Brain microvascular endothelial cell (primary cell): Measurements from ENCODE around the gene COX5A.

Source experiments
- DNase-seq: peaks from one replicate; pipeline ENCODE4 v3.0.0-alpha.2; 2020
- H3K27ac ChIP-seq: fragments of 250-450 bp; sonication (Bioruptor Pico); 2 replicates; pipeline ENCODE4 v1.5.1; 2020; ENCODE audit warnings: mild to moderate bottlenecking, moderate library complexity
- H3K27me3 ChIP-seq: fragments of 250-450 bp; sonication (Bioruptor Pico); replicated peaks from 2 replicates; pipeline ENCODE4 v1.5.1; 2020; ENCODE audit warnings: mild to moderate bottlenecking
- H3K36me3 ChIP-seq: fragments of 250-450 bp; sonication (Bioruptor Pico); replicated peaks from 2 replicates; pipeline ENCODE4 v1.5.1; 2020; ENCODE audit warnings: mild to moderate bottlenecking
- H3K4me3 ChIP-seq: 2 replicates; pipeline ENCODE4 v1.5.1; 2011; ENCODE audit warnings: low read depth, mild to moderate bottlenecking, control low read depth, low read length, moderate library complexity
- CTCF ChIP-seq: IDR thresholded peaks from 2 replicates; pipeline ENCODE4 v1.5.1; 2011; ENCODE audit warnings: low read depth, mild to moderate bottlenecking, moderate library complexity, low read length, control low read depth, inconsistent platforms; ENCODE audit errors: missing control alignments
- in situ Hi-C: cut with HindIII; loops from 2 replicates; pipeline ENCODE4 v1.10.0; 2017; ENCODE audit warnings: low sequenced_read_pairs, low pct_ligation_motif_present

Gene COX5A

GRCh38 chr15:74904190-74904805, 33.6 kb downstream of the COX5A start:
- DNase-seq, result no peak
- in situ Hi-C loops, result no loop called here
- no peak overlapping the region for H3K27ac ChIP-seq
- no peaks in the 10 kb centered on the region for H3K27me3 ChIP-seq
- TF ChIP-seq CTCF, result no peak
- H3K4me3 ChIP-seq, result no peak overlapping the region
- H3K36me3 ChIP-seq, result peaks cover 54% of the 10 kb centered on the region

- in situ Hi-C loops, result no loop called here
- DNase-seq, result no peak
- no peaks in the 10 kb centered on the region for H3K27me3 ChIP-seq
- no peak for TF ChIP-seq CTCF
- H3K4me3 ChIP-seq, result no peak overlapping the region
- no peak overlapping the region for H3K27ac ChIP-seq
- peaks cover 58% of the 10 kb centered on the region for H3K36me3 ChIP-seq
These were observed 34.2 kb downstream of the COX5A start for GRCh38 chr15:74903676-74904075.

- no peak overlapping the region for H3K27ac ChIP-seq
- H3K27me3 ChIP-seq, result no peaks in the 10 kb centered on the region
- H3K36me3 ChIP-seq, result peaks cover 58% of the 10 kb centered on the region
- no peak for DNase-seq
- no peak overlapping the region for H3K4me3 ChIP-seq
- no peak for TF ChIP-seq CTCF
- in situ Hi-C loops, result no loop called here
These were observed 35.4 kb downstream of the COX5A start for GRCh38 chr15:74902295-74903075.

GRCh38 chr15:74901612-74902063, 36.2 kb downstream of the COX5A start:
- no peak overlapping the region for H3K27ac ChIP-seq

GRCh38 chr15:74897300-74897701, 40.6 kb downstream of the COX5A start:
- H3K27ac ChIP-seq, result no peak overlapping the region
- H3K36me3 ChIP-seq, result peaks cover 45% of the 10 kb centered on the region
- no peak for TF ChIP-seq CTCF
- in situ Hi-C loops, result no loop called here
- DNase-seq, result no peak
- no peaks in the 10 kb centered on the region for H3K27me3 ChIP-seq
- no peak overlapping the region for H3K4me3 ChIP-seq

More at GRCh38 chr15:74901612-74902063, 36.2 kb downstream of the COX5A start:
- no peak overlapping the region for H3K4me3 ChIP-seq
- DNase-seq, result peak; percentile 51
- peaks cover 58% of the 10 kb centered on the region for H3K36me3 ChIP-seq
- no peaks in the 10 kb centered on the region for H3K27me3 ChIP-seq
- peak; percentile 86 for TF ChIP-seq CTCF
- in situ Hi-C loops, result no loop called here

GRCh38 chr15:74896316-74896715, 41.6 kb downstream of the COX5A start:
- in situ Hi-C loops, result no loop called here
- no peak for TF ChIP-seq CTCF
- H3K27ac ChIP-seq, result no peak overlapping the region
- H3K36me3 ChIP-seq, result peaks cover 39% of the 10 kb centered on the region
- DNase-seq, result no peak
- no peak overlapping the region for H3K4me3 ChIP-seq
- no peaks in the 10 kb centered on the region for H3K27me3 ChIP-seq
